GM12872 (cell line): ENCODE results near the gene SDK1.

Experiments used
- CTCF ChIP-seq: IDR thresholded peaks from 3 replicates; pipeline ENCODE4 v1.5.1; 2011; ENCODE audit warnings: low read depth, mild to moderate bottlenecking, low read length, moderate library complexity; ENCODE audit not compliant: insufficient read depth

The SDK1 gene

GRCh38 chr7:3648276-3648675 is 347.2 kb downstream of the SDK1 start:
- TF ChIP-seq CTCF = no peak

DNA sequence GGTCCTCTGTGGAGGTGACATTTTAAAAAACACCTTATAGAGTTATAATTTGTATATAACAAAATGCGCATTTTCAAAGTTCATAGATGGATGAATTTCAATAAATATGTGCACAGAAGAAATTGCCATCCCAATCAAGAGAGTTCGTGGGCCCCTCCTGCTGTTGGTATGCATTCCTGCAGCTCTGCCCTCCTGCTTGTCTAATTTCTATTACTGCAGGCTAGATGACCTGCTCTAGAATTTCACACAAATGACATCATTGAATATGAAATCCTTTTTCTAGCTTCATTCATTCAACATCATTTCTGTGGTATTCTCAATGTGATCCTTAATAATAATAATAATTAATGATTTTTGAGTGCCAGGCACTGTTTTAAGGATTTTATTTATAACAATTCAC is 348.2 kb downstream of the SDK1 start:
- no peak for TF ChIP-seq CTCF

- no peak for TF ChIP-seq CTCF
These were observed 348.8 kb downstream of the SDK1 start for GRCh38 chr7:3649678-3650440.

- TF ChIP-seq CTCF = no peak
These were observed 349.8 kb downstream of the SDK1 start for GRCh38 chr7:3650844-3651243.

- TF ChIP-seq CTCF = no peak
These were observed 354.6 kb downstream of the SDK1 start for GRCh38 chr7:3655635-3656034.

- TF ChIP-seq CTCF = no peak
These were observed 356.2 kb downstream of the SDK1 start for GRCh38 chr7:3657206-3657605.

DNA sequence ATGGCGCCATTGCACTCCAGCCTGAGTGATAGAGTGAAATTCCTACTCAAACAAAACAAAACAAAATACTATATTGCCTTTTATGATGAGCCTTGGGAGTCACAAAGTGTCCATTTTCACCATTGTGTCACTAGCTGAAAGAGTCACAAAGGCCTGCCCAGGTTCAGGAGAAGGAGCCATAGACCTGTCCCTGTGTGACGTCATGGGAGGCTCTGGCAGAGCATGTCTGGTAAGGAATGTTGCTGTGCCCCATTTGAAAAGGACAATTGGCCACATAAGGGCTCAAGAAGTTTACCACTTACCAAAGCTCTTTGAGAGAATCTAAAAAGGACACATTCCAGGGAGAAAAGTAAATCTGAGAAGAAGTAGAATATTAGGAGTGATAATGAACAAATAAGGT is 367.7 kb downstream of the SDK1 start:
- no peak for TF ChIP-seq CTCF

GRCh38 chr7:3670898-3671297 is 369.8 kb downstream of the SDK1 start:
- no peak for TF ChIP-seq CTCF
